ENCODE results near the gene CACYBP.

DNA sequence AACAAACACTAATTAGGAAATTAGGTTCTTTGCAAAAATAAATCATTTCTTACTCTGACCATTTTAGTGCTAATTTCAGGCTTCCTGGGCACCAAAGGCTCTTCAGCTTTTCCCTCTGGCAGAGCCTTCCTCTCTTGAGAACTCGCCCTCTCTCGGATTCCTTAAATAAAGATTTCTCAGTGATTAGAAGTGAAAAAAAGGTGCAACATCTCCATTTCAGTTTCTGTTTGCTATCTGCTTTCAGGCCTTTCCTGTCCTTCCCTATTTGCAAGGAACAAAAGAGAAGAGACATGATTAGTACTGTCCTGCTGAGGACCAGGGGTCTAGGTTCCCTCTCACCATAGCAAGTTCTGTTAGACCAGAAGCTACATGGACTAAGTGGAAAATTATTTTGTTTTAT is 27.8 kb upstream of the CACYBP start:
- no peak for TF ChIP-seq POLR2AphosphoS5 (IDR thresholded peaks at IDR 0.05; ENCODE audit: low read depth, low read length)
- no peak for TF ChIP-seq POLR2A (IDR thresholded peaks at IDR 0.05; ENCODE audit: low read depth, low read length)
- no peak for TF ChIP-seq TAF1 (IDR thresholded peaks at IDR 0.05; ENCODE audit: borderline replicate concordance, low read depth, low read length)
